Astrocyte (in vitro differentiated cells and primary cell): Measurements from ENCODE around the gene SEC24D.

Experiments
- CTCF ChIP-seq: IDR thresholded peaks from 2 replicates; pipeline ENCODE4 v1.5.1; 2011; ENCODE audit warnings: low read depth, mild to moderate bottlenecking, inconsistent platforms, low read length, moderate library complexity; ENCODE audit not compliant: insufficient read depth
- EZH2 ChIP-seq: IDR thresholded peaks from 2 replicates; pipeline ENCODE4 v1.6.1; 2012; ENCODE audit warnings: mild to moderate bottlenecking, low read length, inconsistent platforms; ENCODE audit not compliant: insufficient read depth

- no peak for TF ChIP-seq CTCF
- no peak for TF ChIP-seq EZH2
Measured at GRCh38 chr4:118716304-118716703, 119.6 kb downstream of the SEC24D start.
